IMR-90 (cell line): ENCODE measurements around the gene BCL2L15. TPM values are rescaled to one million over a fixed set of nuclear protein-coding genes. Genes with fewer than 3 reads are reported as not detected.

Experiments
- ATAC-seq: fragments of 200-7000 bp; cut with Tn5 transposase; 2 replicates; pipeline ENCODE4 v1.9.1; 2020; ENCODE audit warnings: low read depth, mild to moderate bottlenecking, moderate library complexity
- BruUV-seq: library from RNA; stranded (reverse); fragments of 400-500 nt; replicated peaks from 2 replicates; lab custom pipeline; 2021; lab: Mats Ljungman, UMichigan
- CTCF ChIA-PET: fragments of 300-600 bp; formaldehyde crosslinking; extraction: SDS; loops from one replicate; lab custom pipeline; 2021; ENCODE audit warnings: antibody characterized with exemption; lab: Yijun Ruan, JAX
- POLR2A ChIA-PET: fragments of 300-600 bp; sonication (Branson Sonifier 250); formaldehyde crosslinking; loops from one replicate; lab custom pipeline; 2022; ENCODE audit warnings: antibody characterized with exemption; ENCODE audit not compliant: unreplicated experiment; lab: Charles Lee
- DNase-seq: peaks from one replicate; pipeline ENCODE4 v3.0.0; 2013
- H2AFZ ChIP-seq: replicated peaks from 2 replicates; pipeline ENCODE3; 2013; ENCODE audit warnings: low read length, mild to moderate bottlenecking; ENCODE audit not compliant: poor library complexity
- H2AK5ac ChIP-seq: 2 replicates; pipeline ENCODE4 v1.6.1; 2013; ENCODE audit warnings: low read depth, low read length, inconsistent platforms
- H2AK9ac ChIP-seq: replicated peaks from 2 replicates; pipeline ENCODE3; 2013; ENCODE audit warnings: mild to moderate bottlenecking, low read depth, low read length, moderate library complexity; ENCODE audit not compliant: poor library complexity
- H2BK120ac ChIP-seq: 2 replicates; pipeline ENCODE4 v1.6.1; 2013; ENCODE audit warnings: low read depth, low read length, inconsistent platforms
- H2BK15ac ChIP-seq: 3 replicates; pipeline ENCODE4 v1.6.1; 2013; ENCODE audit warnings: low read depth, low read length, inconsistent platforms
- H2BK20ac ChIP-seq: 2 replicates; pipeline ENCODE4 v1.6.1; 2013; ENCODE audit warnings: low read depth, mild to moderate bottlenecking, inconsistent platforms, low read length, moderate library complexity
- H2BK5ac ChIP-seq: 2 replicates; pipeline ENCODE4 v1.6.1; 2013; ENCODE audit warnings: mild to moderate bottlenecking, low read depth, low read length, inconsistent platforms; ENCODE audit not compliant: poor library complexity, severe bottlenecking
- H3K14ac ChIP-seq: replicated peaks from 2 replicates; pipeline ENCODE4 v1.6.1; 2013; ENCODE audit warnings: low read depth, low read length, inconsistent platforms
- H3K18ac ChIP-seq: 2 replicates; pipeline ENCODE4 v1.6.1; 2013; ENCODE audit warnings: low read depth, low read length, control low read depth
- H3K23ac ChIP-seq: 2 replicates; pipeline ENCODE4 v1.6.1; 2013; ENCODE audit warnings: low read depth, low read length, inconsistent platforms
- H3K27ac ChIP-seq: 2 replicates; pipeline ENCODE4 v1.5.1; 2013; ENCODE audit warnings: mild to moderate bottlenecking, control low read depth, low read length; ENCODE audit not compliant: insufficient read depth
- H3K27me3 ChIP-seq: 2 replicates; pipeline ENCODE4 v1.6.1; 2013; ENCODE audit warnings: low read length; ENCODE audit not compliant: control insufficient read depth, insufficient read depth
- H3K36me3 ChIP-seq: 2 replicates; pipeline ENCODE4 v1.6.1; 2013; ENCODE audit warnings: low read length, mixed read lengths; ENCODE audit not compliant: control insufficient read depth, insufficient read depth
- H3K4ac ChIP-seq: 2 replicates; pipeline ENCODE4 v1.6.1; 2013; ENCODE audit warnings: low read depth, low read length, inconsistent platforms
- H3K4me1 ChIP-seq: 2 replicates; pipeline ENCODE4 v1.6.1; 2013; ENCODE audit warnings: low read length, mixed read lengths; ENCODE audit not compliant: control insufficient read depth, insufficient read depth
- H3K4me2 ChIP-seq: 2 replicates; pipeline ENCODE4 v1.6.1; 2013; ENCODE audit warnings: low read depth, mild to moderate bottlenecking, control low read depth, low read length, moderate library complexity
- H3K4me3 ChIP-seq: 2 replicates; pipeline ENCODE4 v1.5.1; 2013; ENCODE audit warnings: low read depth, mild to moderate bottlenecking, control low read depth, low read length, moderate library complexity; ENCODE audit not compliant: insufficient read depth
- H3K56ac ChIP-seq: 2 replicates; pipeline ENCODE4 v1.6.1; 2013; ENCODE audit warnings: low read length, inconsistent platforms; ENCODE audit not compliant: insufficient read depth; ENCODE audit errors: extremely low read depth
- H3K79me1 ChIP-seq, 2 experiments: 2 replicates each; pipeline ENCODE4 v1.6.1; 2013; ENCODE audit warnings: low read length in 2 of 2, inconsistent platforms in 1 of 2, low read depth in 1 of 2
- H3K9ac ChIP-seq: 2 replicates; pipeline ENCODE4 v1.6.1; 2013; ENCODE audit warnings: low read depth, low read length, control low read depth
- H3K9me1 ChIP-seq: 2 replicates; pipeline ENCODE4 v1.6.1; 2013; ENCODE audit warnings: low read length, inconsistent platforms; ENCODE audit not compliant: insufficient read depth
- H3K9me3 ChIP-seq: 2 replicates; pipeline ENCODE4 v1.6.1; 2013; ENCODE audit warnings: low read length; ENCODE audit not compliant: control insufficient read depth, insufficient read depth
- H4K20me1 ChIP-seq: 2 replicates; pipeline ENCODE4 v1.6.1; 2013; ENCODE audit warnings: low read length, inconsistent platforms; ENCODE audit not compliant: insufficient read depth
- H4K5ac ChIP-seq: 2 replicates; pipeline ENCODE4 v1.6.1; 2013; ENCODE audit warnings: mild to moderate bottlenecking, low read depth, low read length, control low read depth
- H4K8ac ChIP-seq, 2 experiments: 2 replicates each; pipeline ENCODE4 v1.6.1; 2013; ENCODE audit warnings: low read depth in 2 of 2, low read length in 2 of 2, control low read depth in 1 of 2, inconsistent platforms in 1 of 2
- H4K91ac ChIP-seq: 2 replicates; pipeline ENCODE4 v1.6.1; 2013; ENCODE audit warnings: low read depth, low read length, inconsistent platforms; ENCODE audit not compliant: insufficient read depth
- CHD1 ChIP-seq: IDR thresholded peaks from 2 replicates; pipeline ENCODE4 v1.6.1; 2012; ENCODE audit warnings: low read depth, low read length, improper control_type of control experiment
- MXI1 ChIP-seq: IDR thresholded peaks from 2 replicates; pipeline ENCODE4 v1.6.1; 2012; ENCODE audit warnings: low read depth, mild to moderate bottlenecking, low read length, moderate library complexity, borderline replicate concordance
- SMC3 ChIP-seq: fragments of 150-350 bp; IDR thresholded peaks from 2 replicates; pipeline ENCODE4 v1.6.1; 2016; ENCODE audit warnings: low read depth, mild to moderate bottlenecking, antibody characterized with exemption, low read length, moderate library complexity
- dilution Hi-C: fragments of 300-500 bp; cut with HindIII; formaldehyde crosslinking; loops from one replicate; pipeline ENCODE4 v1.14.3; 2018; ENCODE audit warnings: low sequenced_read_pairs; ENCODE audit not compliant: unreplicated experiment
- in situ Hi-C: fragments of 300-500 bp; cut with MboI; formaldehyde crosslinking; loops from 3 replicates; pipeline ENCODE4 v1.14.3; 2019; ENCODE audit warnings: low sequenced_read_pairs, inconsistent platforms, mixed read lengths
- intact Hi-C: fragments of 100-400 bp; cut with micrococcal nuclease; formaldehyde crosslinking; loops from 2 replicates; pipeline ENCODE4 v1.10.0; 2022
- polyA plus RNA-seq, 3 experiments: library from polyadenylated mRNA; depleted of rRNA; stranded (reverse); fragments of >200 nt; gene quantifications; 2 replicates each; pipeline ENCODE4 v1.2.3, GENCODE V29; 2012; ENCODE audit warnings: low replicate concordance in 1 of 3
- total RNA-seq: library from RNA; depleted of rRNA; stranded (reverse); fragments of >200 nt; gene quantifications from 2 replicates; pipeline ENCODE4 v1.2.3, GENCODE V29; 2012

Gene BCL2L15
- total and polyA plus RNA-seq, 2 of the 4 experiments (the other 2 are of a cell fraction) = under 0.01 to 0.15 TPM

DNA sequence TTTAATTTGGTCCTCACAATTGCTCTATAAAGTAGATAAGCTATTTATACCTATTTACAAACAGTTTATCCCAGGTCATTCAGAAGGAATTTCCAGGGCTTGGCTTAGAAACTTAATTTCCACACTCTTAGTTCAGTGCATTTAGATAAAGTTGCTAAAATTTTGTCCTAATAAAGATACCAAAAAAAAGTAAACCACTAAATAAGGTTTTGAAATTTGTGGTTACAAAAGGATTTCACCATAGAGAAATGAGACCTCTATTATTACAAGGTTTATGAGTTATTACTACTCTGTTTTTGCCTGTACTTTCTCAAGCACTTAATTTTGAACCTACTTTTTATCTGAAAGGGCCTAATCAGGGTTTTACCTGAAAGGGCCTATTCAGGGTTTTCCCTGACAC lies 38.3 kb downstream of the BCL2L15 start:
- Histone ChIP-seq H3K36me3 (no peaks in the 10 kb centered on the region), H4K8ac (no peak overlapping the region), H3K9ac (no peak overlapping the region), H3K4me2 (no peak overlapping the region), H3K18ac (no peak overlapping the region), H2AK9ac (no peak overlapping the region), H2AFZ (no peak overlapping the region), H3K27me3 (no peaks in the 10 kb centered on the region), H3K4me1 (no peaks in the 10 kb centered on the region), H3K9me3 (no peaks in the 10 kb centered on the region), H2BK120ac (no peak overlapping the region), H4K5ac (no peak overlapping the region), H3K56ac (no peak overlapping the region), H3K27ac (no peak overlapping the region), H2BK20ac (no peak overlapping the region), H2BK5ac (no peak overlapping the region), H2AK5ac (no peak overlapping the region), H3K79me1 (no peaks in the 10 kb centered on the region), H3K4me3 (no peak overlapping the region), H3K23ac (no peak overlapping the region), H3K4ac (no peak overlapping the region), H3K14ac (no peak overlapping the region), H2BK15ac (no peak overlapping the region), H3K9me1 (no peaks in the 10 kb centered on the region), H4K91ac (no peak overlapping the region), H4K20me1 (no peaks in the 10 kb centered on the region)
- intact Hi-C loops = no loop called here
- ChIA-PET CTCF (interaction anchor here (0.5 kb wide), 1 partner anchor 73 kb away, joined by 5 read pairs; no protein-coding TSS in a partner anchor), POLR2A (no interaction called here)
- dilution Hi-C loops = no loop called here
- no peak for TF ChIP-seq MXI1
- TF ChIP-seq CHD1 = no peak
- no peak for TF ChIP-seq SMC3
- ATAC-seq = no peak
- in situ Hi-C loops = no loop called here
- BruUV-seq = no TSS peak
- DNase-seq = no peak
